Measurements from ENCODE around the gene WNT2B.

The WNT2B gene

DNA sequence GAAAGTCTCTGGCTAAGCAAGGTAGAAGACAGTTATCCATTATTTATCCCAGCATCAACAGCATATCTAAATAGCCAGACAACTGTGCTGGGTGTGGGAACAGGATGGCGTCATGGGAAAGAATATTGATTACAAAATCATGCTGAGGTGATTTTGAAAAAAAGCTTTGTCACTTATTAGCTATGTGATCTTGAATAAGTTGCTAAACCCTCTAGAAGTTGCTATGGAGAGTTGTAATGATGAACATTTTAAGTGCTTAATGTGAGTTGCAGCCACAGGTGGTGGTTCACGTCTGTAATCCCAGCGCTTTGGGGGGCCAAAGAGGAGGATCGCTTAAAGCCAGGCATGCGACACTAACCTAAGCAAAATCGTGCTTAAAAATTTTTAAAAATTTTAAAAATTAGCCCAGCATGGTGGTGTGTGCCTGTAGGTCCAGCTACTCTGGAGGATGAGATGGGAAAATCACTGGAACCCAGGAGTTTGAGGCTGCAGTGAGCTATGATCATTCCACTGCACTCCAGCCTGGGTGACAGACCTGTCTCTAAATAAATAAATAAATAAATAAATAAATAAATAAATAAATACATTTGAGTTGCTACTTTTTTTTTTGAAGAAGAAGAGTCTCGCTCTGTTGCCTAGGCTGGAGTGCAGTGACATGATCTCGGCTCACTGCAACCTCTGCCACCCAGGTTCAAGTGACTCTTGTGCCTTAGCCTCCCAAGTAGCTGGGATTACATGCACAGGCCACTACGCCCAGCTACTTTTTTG is 33.6 kb downstream of the WNT2B start:
- no peak for TF ChIP-seq CTCF (IDR thresholded peaks at IDR 0.05; ENCODE audit: insufficient read depth, low read depth, low read length, missing control alignments)
- no peak overlapping the region for H3K4me3 ChIP-seq (ENCODE audit: low read depth, low read length)
- DNase-seq (ENCODE audit: low read depth): no peak

DNA sequence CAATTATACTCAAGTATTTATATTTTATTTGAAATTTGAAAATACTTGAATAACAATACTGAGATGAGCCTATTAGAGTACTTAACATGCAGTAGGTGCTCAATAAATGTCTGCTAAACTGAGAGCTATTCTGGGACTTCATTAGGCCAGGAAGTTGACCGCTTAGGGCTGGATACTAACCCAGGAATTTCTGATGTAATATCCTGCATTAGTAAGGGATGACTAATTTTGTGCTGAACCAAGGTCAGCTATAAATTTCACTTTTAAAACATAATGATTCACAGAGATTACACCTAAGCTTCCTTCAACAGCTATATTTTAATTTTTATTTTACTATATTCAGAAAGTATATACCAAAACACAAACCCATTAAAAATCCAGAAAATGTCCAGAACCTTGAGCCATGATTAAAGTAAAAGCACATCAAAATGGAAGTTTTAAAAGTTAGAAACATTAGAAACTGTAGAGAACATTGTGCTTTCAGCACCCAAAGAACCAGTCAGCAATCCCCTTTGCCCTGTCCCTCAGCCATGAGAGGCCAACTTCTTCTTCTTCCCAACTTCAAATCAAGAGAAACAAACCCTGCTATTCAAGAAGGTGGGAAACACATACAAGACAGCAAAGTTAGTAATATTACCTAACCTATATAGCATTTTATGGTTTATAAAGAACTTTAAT is 35.4 kb downstream of the WNT2B start:
- no peak overlapping the region for H3K4me3 ChIP-seq (ENCODE audit: low read depth, low read length)
- DNase-seq (ENCODE audit: low read depth): no peak
- TF ChIP-seq CTCF (IDR thresholded peaks at IDR 0.05; ENCODE audit: insufficient read depth, low read depth, low read length, missing control alignments): no peak

GRCh38 chr1:112544751-112545150 is 36.0 kb downstream of the WNT2B start:
- H3K4me3 ChIP-seq (ENCODE audit: low read depth, low read length): no peak overlapping the region
- no peak for DNase-seq (ENCODE audit: low read depth)
- no peak for TF ChIP-seq CTCF (IDR thresholded peaks at IDR 0.05; ENCODE audit: insufficient read depth, low read depth, low read length, missing control alignments)

DNA sequence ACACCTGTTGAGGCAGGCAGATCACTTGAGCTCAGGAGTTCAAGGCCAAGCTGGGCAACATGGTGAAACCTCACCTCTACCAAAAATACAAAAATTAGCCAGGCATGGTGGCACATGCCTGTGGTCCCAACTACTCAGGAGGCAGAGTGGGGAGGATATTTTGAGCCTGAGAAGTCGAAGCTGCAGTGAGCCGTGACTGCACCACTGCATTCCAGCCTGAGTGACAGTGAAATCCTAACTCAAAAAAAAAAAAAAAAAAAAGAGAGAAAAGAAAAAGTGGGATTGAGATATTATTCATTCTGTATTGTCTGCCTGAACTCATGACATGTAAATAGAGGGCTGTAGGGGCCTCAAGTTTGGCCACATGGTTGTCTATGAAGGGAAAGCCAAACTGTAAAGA is 37.3 kb downstream of the WNT2B start:
- no peak overlapping the region for H3K4me3 ChIP-seq (ENCODE audit: low read depth, low read length)
- no peak for TF ChIP-seq CTCF (IDR thresholded peaks at IDR 0.05; ENCODE audit: insufficient read depth, low read depth, low read length, missing control alignments)
- DNase-seq (ENCODE audit: low read depth): no peak

- no peak overlapping the region for H3K4me3 ChIP-seq (ENCODE audit: low read depth, low read length)
- no peak for TF ChIP-seq CTCF (IDR thresholded peaks at IDR 0.05; ENCODE audit: insufficient read depth, low read depth, low read length, missing control alignments)
- no peak for DNase-seq (ENCODE audit: low read depth)
Measured at GRCh38 chr1:112548547-112548946, 39.8 kb downstream of the WNT2B start.

DNA sequence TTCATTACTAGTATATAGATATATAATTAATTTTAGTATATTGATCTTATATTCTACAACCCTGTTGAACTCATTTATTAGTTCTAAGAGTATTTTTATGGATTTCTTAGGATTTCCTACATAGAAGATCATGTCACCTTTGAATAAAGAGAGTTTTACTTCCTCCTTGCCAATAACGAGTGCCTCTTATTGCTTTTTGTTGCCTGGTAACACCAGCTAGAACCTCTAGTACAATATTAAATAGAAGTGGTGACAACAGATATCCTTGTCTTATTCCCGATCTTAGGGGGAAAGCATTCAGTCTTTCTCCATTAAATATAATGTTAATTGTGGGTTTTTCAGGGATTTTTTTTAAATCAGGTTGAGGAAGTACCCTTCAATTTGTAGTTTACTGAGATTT is 40.8 kb downstream of the WNT2B start:
- no peak for TF ChIP-seq CTCF (IDR thresholded peaks at IDR 0.05; ENCODE audit: insufficient read depth, low read depth, low read length, missing control alignments)
- H3K4me3 ChIP-seq (ENCODE audit: low read depth, low read length): no peak overlapping the region
- no peak for DNase-seq (ENCODE audit: low read depth)
